ENCODE results near the gene SLC35B3.

DNA sequence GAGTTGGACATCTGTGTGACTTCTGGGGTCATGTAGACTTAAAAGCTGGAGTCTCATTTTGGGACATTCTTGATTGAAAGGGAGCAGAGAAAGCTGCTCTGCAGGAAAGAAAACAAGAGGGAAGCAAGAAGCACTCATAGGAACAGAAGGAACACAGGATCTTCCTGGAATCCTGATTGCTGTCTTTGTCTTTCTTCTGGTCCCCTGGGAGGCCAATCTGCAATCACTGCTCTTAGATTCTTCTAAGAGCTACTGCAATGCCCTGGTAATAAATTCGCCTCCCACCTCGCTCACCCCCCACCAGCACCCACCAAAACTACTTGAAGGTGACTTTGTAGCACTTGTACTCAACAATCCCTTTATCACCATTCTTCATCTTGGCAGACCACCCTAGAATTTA, 51.8 kb downstream of the SLC35B3 start:
- TF ChIP-seq, protein P1, sequence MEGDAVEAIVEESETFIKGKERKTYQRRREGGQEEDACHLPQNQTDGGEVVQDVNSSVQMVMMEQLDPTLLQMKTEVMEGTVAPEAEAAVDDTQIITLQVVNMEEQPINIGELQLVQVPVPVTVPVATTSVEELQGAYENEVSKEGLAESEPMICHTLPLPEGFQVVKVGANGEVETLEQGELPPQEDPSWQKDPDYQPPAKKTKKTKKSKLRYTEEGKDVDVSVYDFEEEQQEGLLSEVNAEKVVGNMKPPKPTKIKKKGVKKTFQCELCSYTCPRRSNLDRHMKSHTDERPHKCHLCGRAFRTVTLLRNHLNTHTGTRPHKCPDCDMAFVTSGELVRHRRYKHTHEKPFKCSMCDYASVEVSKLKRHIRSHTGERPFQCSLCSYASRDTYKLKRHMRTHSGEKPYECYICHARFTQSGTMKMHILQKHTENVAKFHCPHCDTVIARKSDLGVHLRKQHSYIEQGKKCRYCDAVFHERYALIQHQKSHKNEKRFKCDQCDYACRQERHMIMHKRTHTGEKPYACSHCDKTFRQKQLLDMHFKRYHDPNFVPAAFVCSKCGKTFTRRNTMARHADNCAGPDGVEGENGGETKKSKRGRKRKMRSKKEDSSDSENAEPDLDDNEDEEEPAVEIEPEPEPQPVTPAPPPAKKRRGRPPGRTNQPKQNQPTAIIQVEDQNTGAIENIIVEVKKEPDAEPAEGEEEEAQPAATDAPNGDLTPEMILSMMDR (IDR thresholded peaks at IDR 0.05) = no peak
- TF ChIP-seq POLR2AphosphoS5 (IDR thresholded peaks at IDR 0.05) = no peak
- no peak for TF ChIP-seq POLR2A (IDR thresholded peaks at IDR 0.05)
- no peak for TF ChIP-seq EP300 (IDR thresholded peaks at IDR 0.05)

Data from suprapubic skin (tissue), 4 donors.